ENCODE data around the gene GRAMD4.
"Not testable (repeated sequence)": the region's sequence is repeated elsewhere in the genome, so short reads cannot be mapped to it uniquely, and the experiment has no call there.

- not testable (repeated sequence) for TF ChIP-seq CTCF (conservative IDR thresholded peaks at IDR 0.05); EZH2 (IDR thresholded peaks at IDR 0.05; ENCODE audit: low read depth)
Observed at GRCh38 chr22:46634973-46635685, 14.9 kb downstream of the GRAMD4 start.
